Muscle layer of colon (tissue), 2 donors: ENCODE results near the gene AKAP1.

ENCODE experiments used
- H3K27ac ChIP-seq: one replicate; pipeline ENCODE4 v1.7.0; 2013; ENCODE audit warnings: low read depth, mild to moderate bottlenecking, low read length, moderate library complexity
- H3K27me3 ChIP-seq, 2 donors: one replicate each; pipeline ENCODE4 v1.7.0; 2013; ENCODE audit warnings: low read length in 2 of 2, mild to moderate bottlenecking in 2 of 2; ENCODE audit not compliant: insufficient read depth in 2 of 2, control insufficient read depth in 1 of 2
- H3K36me3 ChIP-seq: one replicate; pipeline ENCODE4 v1.7.0; 2013; ENCODE audit warnings: mild to moderate bottlenecking, low read length; ENCODE audit not compliant: insufficient read depth
- H3K4me1 ChIP-seq: one replicate; pipeline ENCODE4 v1.7.0; 2013; ENCODE audit warnings: mild to moderate bottlenecking, low read length; ENCODE audit not compliant: insufficient read depth
- H3K4me3 ChIP-seq, 2 donors: one replicate each; pipeline ENCODE4 v1.7.0; 2013; ENCODE audit warnings: low read length in 2 of 2, low read depth in 1 of 2, mild to moderate bottlenecking in 1 of 2, moderate library complexity in 1 of 2
- H3K9ac ChIP-seq: one replicate; pipeline ENCODE4 v1.7.0; 2013; ENCODE audit warnings: low read length
- H3K9me3 ChIP-seq: one replicate; pipeline ENCODE4 v1.7.0; 2013; ENCODE audit warnings: mild to moderate bottlenecking, low read length
- donor health status: abdominal sarcoma.
- donor health status: Adenocarcinoma of cecum.

Gene AKAP1

DNA sequence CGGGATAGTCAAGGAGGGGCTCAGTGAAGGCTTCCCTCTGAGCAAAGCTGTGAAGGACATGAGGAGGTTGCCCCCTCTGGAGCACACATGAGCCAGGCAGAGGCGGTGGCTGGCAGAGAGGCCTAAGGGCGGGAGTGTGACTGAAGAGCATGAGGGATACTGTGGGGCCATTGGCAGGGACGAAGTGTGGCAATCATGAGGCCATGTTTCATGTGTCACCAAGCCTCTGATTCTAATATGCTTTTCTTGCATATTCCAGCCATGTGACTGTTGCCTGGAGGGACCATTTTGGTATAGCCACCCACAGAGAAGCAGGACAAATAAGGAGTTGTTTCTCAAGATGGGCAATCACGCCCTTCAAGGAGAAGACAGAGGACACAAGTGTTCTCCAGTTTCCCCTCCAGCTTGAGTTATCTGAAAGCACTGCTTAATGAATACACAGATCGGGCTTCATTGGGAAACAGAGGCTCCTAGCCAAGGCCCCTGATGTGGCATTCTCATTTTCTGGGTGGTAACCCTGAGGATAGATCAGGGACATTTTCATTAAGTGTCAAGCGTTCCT, 68.0 kb downstream of the AKAP1 start:
- Histone ChIP-seq H3K9me3 (no peaks in the 10 kb centered on the region), H3K4me1 (no peaks in the 10 kb centered on the region), H3K27ac (no peak overlapping the region), H3K4me3 (no peak overlapping the region), H3K9ac (no peak overlapping the region), H3K27me3 (no peaks in the 10 kb centered on the region), H3K36me3 (no peaks in the 10 kb centered on the region)

DNA sequence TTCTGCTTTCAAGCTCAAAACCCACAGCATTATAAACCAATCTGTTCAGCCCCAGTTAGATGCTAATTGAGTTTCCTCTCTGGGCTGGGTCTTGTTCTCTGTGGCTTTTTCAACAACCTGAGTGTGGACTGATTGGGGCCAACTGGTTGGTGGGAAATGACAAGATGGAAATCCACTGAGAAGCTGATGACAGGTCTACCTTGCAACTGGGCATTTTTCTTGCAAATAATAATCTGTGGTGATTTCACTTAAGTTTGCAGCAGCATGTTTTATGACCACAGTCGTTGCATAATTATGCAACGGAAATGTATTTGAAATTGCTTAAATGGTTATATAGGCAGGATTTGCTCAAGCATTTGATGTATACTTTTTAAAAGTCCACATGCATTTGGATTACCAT, 69.9 kb downstream of the AKAP1 start:
- no peak overlapping the region for H3K27ac ChIP-seq

GRCh38 chr17:57158325-57158724, 73.3 kb downstream of the AKAP1 start:
- Histone ChIP-seq H3K4me3 (no peak overlapping the region), H3K36me3 (no peaks in the 10 kb centered on the region)

More for the DNA sequence above, 69.9 kb downstream of the AKAP1 start:
- no peak overlapping the region for H3K4me3 ChIP-seq
- H3K9ac ChIP-seq = no peak overlapping the region
- no peaks in the 10 kb centered on the region for H3K27me3 ChIP-seq
- H3K4me1 ChIP-seq = no peaks in the 10 kb centered on the region
- H3K36me3 ChIP-seq = no peaks in the 10 kb centered on the region
- no peaks in the 10 kb centered on the region for H3K9me3 ChIP-seq

GRCh38 chr17:57158795-57159194, 73.7 kb downstream of the AKAP1 start:
- no peak overlapping the region for H3K9ac ChIP-seq

More at GRCh38 chr17:57158325-57158724, 73.3 kb downstream of the AKAP1 start:
- Histone ChIP-seq H3K9ac (no peak overlapping the region), H3K9me3 (no peaks in the 10 kb centered on the region), H3K27me3 (no peaks in the 10 kb centered on the region), H3K27ac (no peak overlapping the region), H3K4me1 (no peaks in the 10 kb centered on the region)

GRCh38 chr17:57160624-57161023, 75.6 kb downstream of the AKAP1 start:
- Histone ChIP-seq H3K9me3 (no peaks in the 10 kb centered on the region), H3K36me3 (no peaks in the 10 kb centered on the region), H3K27me3 (no peaks in the 10 kb centered on the region), H3K9ac (no peak overlapping the region), H3K4me3 (no peak overlapping the region), H3K27ac (no peak overlapping the region), H3K4me1 (no peaks in the 10 kb centered on the region)

More at GRCh38 chr17:57158795-57159194, 73.7 kb downstream of the AKAP1 start:
- H3K9me3 ChIP-seq = no peaks in the 10 kb centered on the region
- H3K27ac ChIP-seq = no peak overlapping the region
- H3K4me3 ChIP-seq = no peak overlapping the region
- no peaks in the 10 kb centered on the region for H3K36me3 ChIP-seq
- H3K4me1 ChIP-seq = no peaks in the 10 kb centered on the region
- no peaks in the 10 kb centered on the region for H3K27me3 ChIP-seq

DNA sequence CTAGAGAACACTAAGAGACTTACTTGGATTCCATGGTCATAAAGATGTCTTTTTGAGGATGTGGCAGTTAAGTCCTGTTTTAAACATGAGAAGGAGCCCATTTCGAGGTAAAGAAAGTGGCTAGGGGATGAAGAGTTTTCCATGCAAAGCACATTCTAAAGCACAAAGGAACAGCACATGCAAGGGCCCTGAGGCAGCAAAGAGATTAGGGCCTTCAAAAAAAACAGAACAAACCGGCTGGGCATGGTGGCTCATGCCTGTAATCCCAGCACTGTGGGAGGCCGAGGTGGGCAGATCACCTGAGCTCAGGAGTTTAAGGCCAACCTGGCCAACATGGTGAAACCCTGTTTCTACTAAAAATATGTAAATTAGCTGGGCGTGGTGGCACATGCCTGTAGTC, 79.8 kb downstream of the AKAP1 start:
- no peaks in the 10 kb centered on the region for H3K9me3 ChIP-seq
- H3K27ac ChIP-seq = no peak overlapping the region
- H3K27me3 ChIP-seq = no peaks in the 10 kb centered on the region
- no peak overlapping the region for H3K9ac ChIP-seq
- H3K4me3 ChIP-seq = no peak overlapping the region
- H3K4me1 ChIP-seq = no peaks in the 10 kb centered on the region
- no peaks in the 10 kb centered on the region for H3K36me3 ChIP-seq

GRCh38 chr17:57165754-57166153, 80.7 kb downstream of the AKAP1 start:
- no peak overlapping the region for H3K27ac ChIP-seq
- H3K4me1 ChIP-seq = no peaks in the 10 kb centered on the region
- H3K27me3 ChIP-seq = no peaks in the 10 kb centered on the region
- H3K9ac ChIP-seq = no peak overlapping the region
- H3K4me3 ChIP-seq = no peak overlapping the region
- no peaks in the 10 kb centered on the region for H3K9me3 ChIP-seq
- no peaks in the 10 kb centered on the region for H3K36me3 ChIP-seq

- Histone ChIP-seq H3K27ac (no peak overlapping the region), H3K9ac (no peak overlapping the region), H3K4me1 (no peaks in the 10 kb centered on the region), H3K36me3 (no peaks in the 10 kb centered on the region), H3K4me3 (no peak overlapping the region), H3K9me3 (no peaks in the 10 kb centered on the region), H3K27me3 (no peaks in the 10 kb centered on the region)
These were observed 81.8 kb downstream of the AKAP1 start for GRCh38 chr17:57166803-57167202.

GRCh38 chr17:57168695-57169094, 83.6 kb downstream of the AKAP1 start:
- Histone ChIP-seq H3K27me3 (no peaks in the 10 kb centered on the region), H3K9me3 (no peaks in the 10 kb centered on the region), H3K27ac (no peak overlapping the region), H3K4me1 (no peaks in the 10 kb centered on the region), H3K4me3 (no peak overlapping the region), H3K9ac (no peak overlapping the region), H3K36me3 (no peaks in the 10 kb centered on the region)

DNA sequence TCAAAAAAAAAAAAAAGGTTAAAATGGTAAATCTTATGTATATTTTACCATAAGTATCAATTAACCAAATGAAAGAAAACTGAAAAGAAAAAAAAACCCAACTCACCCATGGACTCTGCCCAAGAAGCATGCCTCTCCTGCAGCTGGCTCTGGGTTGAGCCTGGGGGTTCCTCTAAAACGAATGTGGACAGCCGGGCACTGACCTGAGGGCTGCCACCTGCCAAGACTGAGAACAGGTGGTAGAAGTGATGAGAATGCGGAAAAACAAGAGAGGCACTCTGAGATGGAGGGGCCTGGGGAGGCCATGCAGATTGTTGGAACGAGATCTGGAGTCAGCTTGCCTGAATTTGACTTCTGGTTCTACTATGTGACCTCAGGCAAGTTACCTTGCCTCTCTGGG, 85.8 kb downstream of the AKAP1 start:
- no peaks in the 10 kb centered on the region for H3K9me3 ChIP-seq
- no peak overlapping the region for H3K27ac ChIP-seq
- H3K9ac ChIP-seq = no peak overlapping the region
- no peak overlapping the region for H3K4me3 ChIP-seq
- no peaks in the 10 kb centered on the region for H3K27me3 ChIP-seq
- no peaks in the 10 kb centered on the region for H3K36me3 ChIP-seq
- no peaks in the 10 kb centered on the region for H3K4me1 ChIP-seq
